A673 (cell line): ENCODE results near the gene ROM1.

Source experiments
- EZH2 ChIP-seq: fragments of 200-600 bp; sonication (generic); IDR thresholded peaks from 2 replicates; pipeline ENCODE4 v1.6.1; 2017; ENCODE audit warnings: borderline replicate concordance, low read depth, mild to moderate bottlenecking, mixed read lengths, antibody characterized with exemption, low read length; ENCODE audit not compliant: poor library complexity, severe bottlenecking
- TF ChIP-seq, protein P1 (sequence below): fragments of 300-800, 200-600 bp; sonication (generic); conservative IDR thresholded peaks from 2 replicates; pipeline ENCODE4 v1.5.1; 2017; ENCODE audit warnings: low read depth, mild to moderate bottlenecking, antibody characterized with exemption, low read length, moderate library complexity, mixed read lengths

DNA sequence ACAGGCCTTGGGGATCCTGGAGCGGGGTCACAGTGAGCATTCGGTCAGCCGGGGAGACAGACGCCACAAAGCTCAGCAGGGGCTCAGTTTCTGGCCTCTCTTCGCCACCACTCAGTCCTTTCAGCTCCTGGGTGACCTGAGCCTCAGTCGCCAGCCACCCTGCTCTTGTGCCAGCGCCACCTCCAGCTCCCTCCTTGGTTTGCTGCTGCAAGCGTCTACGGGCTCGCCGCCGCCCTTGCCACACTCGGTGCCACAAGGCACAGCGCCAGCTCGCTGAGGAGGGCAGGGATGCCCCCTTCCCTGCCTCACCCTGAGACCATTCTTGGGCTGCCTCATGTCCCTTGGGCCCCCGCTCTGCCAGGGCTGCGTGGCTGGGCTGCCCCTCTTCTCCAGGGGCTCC, 37.9 kb upstream of the ROM1 start:
- TF ChIP-seq, protein P1, sequence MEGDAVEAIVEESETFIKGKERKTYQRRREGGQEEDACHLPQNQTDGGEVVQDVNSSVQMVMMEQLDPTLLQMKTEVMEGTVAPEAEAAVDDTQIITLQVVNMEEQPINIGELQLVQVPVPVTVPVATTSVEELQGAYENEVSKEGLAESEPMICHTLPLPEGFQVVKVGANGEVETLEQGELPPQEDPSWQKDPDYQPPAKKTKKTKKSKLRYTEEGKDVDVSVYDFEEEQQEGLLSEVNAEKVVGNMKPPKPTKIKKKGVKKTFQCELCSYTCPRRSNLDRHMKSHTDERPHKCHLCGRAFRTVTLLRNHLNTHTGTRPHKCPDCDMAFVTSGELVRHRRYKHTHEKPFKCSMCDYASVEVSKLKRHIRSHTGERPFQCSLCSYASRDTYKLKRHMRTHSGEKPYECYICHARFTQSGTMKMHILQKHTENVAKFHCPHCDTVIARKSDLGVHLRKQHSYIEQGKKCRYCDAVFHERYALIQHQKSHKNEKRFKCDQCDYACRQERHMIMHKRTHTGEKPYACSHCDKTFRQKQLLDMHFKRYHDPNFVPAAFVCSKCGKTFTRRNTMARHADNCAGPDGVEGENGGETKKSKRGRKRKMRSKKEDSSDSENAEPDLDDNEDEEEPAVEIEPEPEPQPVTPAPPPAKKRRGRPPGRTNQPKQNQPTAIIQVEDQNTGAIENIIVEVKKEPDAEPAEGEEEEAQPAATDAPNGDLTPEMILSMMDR, result no peak
- TF ChIP-seq EZH2, result no peak
